Stomach (tissue), 9 donors: Measurements from ENCODE around the gene PARP11. TPM values are rescaled to one million over a fixed set of nuclear protein-coding genes. Genes with fewer than 3 reads are reported as not detected.

Source experiments
- DNase-seq, 2 donors: peaks; one replicate each; pipeline versions ENCODE4 v3.0.0 to v3.0.0-alpha.2; 2013 to 2019
- H3K27ac ChIP-seq, 5 donors: fragments of 200-600 bp in 4 of 5; sonication (generic) in 4 of 5; one replicate each; pipeline ENCODE4 v1.5.1; 2013 to 2019; ENCODE audit warnings: mild to moderate bottlenecking in 1 of 5, moderate library complexity in 1 of 5
- H3K27me3 ChIP-seq, 3 donors: fragments of 200-600 bp; sonication (generic); one replicate each; pipeline ENCODE4 v1.5.1; 2017 to 2019; ENCODE audit warnings: mixed run types in 1 of 3
- H3K36me3 ChIP-seq, 4 donors: fragments of 200-600 bp; sonication (generic); 1 replicate in 3 of 4; 2 replicates in 1 of 4; pipeline ENCODE4 v1.5.1; 2016 to 2019
- H3K4me1 ChIP-seq, 4 donors: fragments of 200-600 bp; sonication (generic); one replicate each; pipeline ENCODE4 v1.5.1; 2016 to 2019
- H3K4me3 ChIP-seq, 4 donors: fragments of 200-600 bp; sonication (generic) in 3 of 4; one replicate each; pipeline ENCODE4 v1.5.1; 2016 to 2019; ENCODE audit warnings: mild to moderate bottlenecking in 1 of 4
- H3K9me3 ChIP-seq, 4 donors: fragments of 200-600 bp; sonication (generic); one replicate each; pipeline ENCODE4 v1.5.1; 2016 to 2019
- EP300 ChIP-seq: sonication (generic); formaldehyde crosslinking; IDR thresholded peaks from one replicate; pipeline ENCODE4 v1.6.1; 2017; ENCODE audit warnings: antibody characterized with exemption
- POLR2A ChIP-seq, 4 donors: fragments of 450-650 bp; IDR thresholded peaks; one replicate each; pipeline ENCODE4 v1.6.1; 2016; ENCODE audit warnings: antibody characterized with exemption in 4 of 4, control low read depth in 2 of 4, mild to moderate bottlenecking in 1 of 4, moderate library complexity in 1 of 4
- POLR2AphosphoS5 ChIP-seq, 3 donors: sonication (generic); formaldehyde crosslinking; IDR thresholded peaks; one replicate each; pipeline ENCODE4 v1.6.1; 2016; ENCODE audit warnings: antibody characterized with exemption in 3 of 3
- WGBS, 5 donors: extraction: QIAGEN DNeasy Blood & Tissue Kit in 3 of 5; methylation state at CpG; one replicate each; pipeline versions ENCODE4 v1.1.5 to v1.1.7; 2013 to 2018; 5-methylcytosine and 5-hydroxymethylcytosine counted together
- intact Hi-C: fragments of 100-400 bp; cut with DNase I; formaldehyde crosslinking; loops from one replicate; pipeline ENCODE4 v1.15.1; 2023; ENCODE audit warnings: low total_unique reads
- polyA plus RNA-seq, 3 donors: library from polyadenylated mRNA; stranded (reverse); fragments of 200-250 nt; gene quantifications; one replicate each; pipeline ENCODE4 v1.2.3, GENCODE V29; 2013
- total RNA-seq, 5 donors: library from RNA; depleted of rRNA; stranded (reverse); fragments of >200 nt; gene quantifications; one replicate each; pipeline versions ENCODE4 v1.1.0 to v1.2.3, GENCODE V29; 2014 to 2016
- TF ChIP-seq, protein P1 (sequence below), 7 experiments: fragments of 450-650 bp in 4 of 7; fragments of 200-600 bp in 3 of 7; sonication (generic) in 3 of 7; IDR thresholded peaks; one replicate each; pipeline ENCODE4 v1.5.1; 2016 to 2019; ENCODE audit warnings: antibody characterized with exemption in 7 of 7, control low read depth in 2 of 7, mild to moderate bottlenecking in 1 of 7
- donor health status: healthy with polysubstance abuse.
- donor health status: Bipolar disorder and iron deficiency.
- donor health status: healthy.

The PARP11 gene
- total and polyA plus RNA-seq, 8 donors, result 1.4 to 8.1 (median 3.7) TPM

- Histone ChIP-seq H3K9me3 (no peaks in the 10 kb centered on the region), H3K4me3 (no peak overlapping the region), H3K36me3 (no peaks in the 10 kb centered on the region), H3K27me3 (peaks cover 0 to 69% (median 17%) of the 10 kb centered on the region in 3 donors), H3K27ac (no peak overlapping the region), H3K4me1 (no peaks in the 10 kb centered on the region)
- intact Hi-C loops, result no loop called here
- TF ChIP-seq, protein P1, sequence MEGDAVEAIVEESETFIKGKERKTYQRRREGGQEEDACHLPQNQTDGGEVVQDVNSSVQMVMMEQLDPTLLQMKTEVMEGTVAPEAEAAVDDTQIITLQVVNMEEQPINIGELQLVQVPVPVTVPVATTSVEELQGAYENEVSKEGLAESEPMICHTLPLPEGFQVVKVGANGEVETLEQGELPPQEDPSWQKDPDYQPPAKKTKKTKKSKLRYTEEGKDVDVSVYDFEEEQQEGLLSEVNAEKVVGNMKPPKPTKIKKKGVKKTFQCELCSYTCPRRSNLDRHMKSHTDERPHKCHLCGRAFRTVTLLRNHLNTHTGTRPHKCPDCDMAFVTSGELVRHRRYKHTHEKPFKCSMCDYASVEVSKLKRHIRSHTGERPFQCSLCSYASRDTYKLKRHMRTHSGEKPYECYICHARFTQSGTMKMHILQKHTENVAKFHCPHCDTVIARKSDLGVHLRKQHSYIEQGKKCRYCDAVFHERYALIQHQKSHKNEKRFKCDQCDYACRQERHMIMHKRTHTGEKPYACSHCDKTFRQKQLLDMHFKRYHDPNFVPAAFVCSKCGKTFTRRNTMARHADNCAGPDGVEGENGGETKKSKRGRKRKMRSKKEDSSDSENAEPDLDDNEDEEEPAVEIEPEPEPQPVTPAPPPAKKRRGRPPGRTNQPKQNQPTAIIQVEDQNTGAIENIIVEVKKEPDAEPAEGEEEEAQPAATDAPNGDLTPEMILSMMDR (IDR thresholded peaks at IDR 0.05), result no peak
- no peak for TF ChIP-seq POLR2A (IDR thresholded peaks at IDR 0.05)
- TF ChIP-seq EP300, result no peak
- no peak for TF ChIP-seq POLR2AphosphoS5 (IDR thresholded peaks at IDR 0.05)
- no peak for DNase-seq
- WGBS, 5 donors, result 23 to 33% (median 30%) methylated on average over 22 of the region's 22 CpGs
Observed at GRCh38 chr12:3920351-3921150, 47.4 kb upstream of the PARP11 start.

- Histone ChIP-seq H3K36me3 (no peaks in the 10 kb centered on the region), H3K27me3 (peaks cover 0 to 4% (median 0%) of the 10 kb centered on the region in 3 donors), H3K9me3 (peaks cover 0 to 13% (median 4%) of the 10 kb centered on the region in 4 donors), H3K4me3 (no peak overlapping the region), H3K27ac (no peak overlapping the region), H3K4me1 (no peaks in the 10 kb centered on the region)
- no peak for TF ChIP-seq POLR2AphosphoS5 (IDR thresholded peaks at IDR 0.05)
- TF ChIP-seq EP300, result no peak
- TF ChIP-seq, protein P1 (IDR thresholded peaks at IDR 0.05), result no peak
- TF ChIP-seq POLR2A (IDR thresholded peaks at IDR 0.05), result no peak
- WGBS, 5 donors, result 56 to 69% (median 62%) methylated on average over 5 of the region's 5 CpGs
- intact Hi-C loops, result no loop called here
- no peak for DNase-seq
Observed at GRCh38 chr12:3913278-3913677, 40.1 kb upstream of the PARP11 start.

- H3K4me1 ChIP-seq, result no peaks in the 10 kb centered on the region
- H3K9me3 ChIP-seq, result peaks cover 0 to 13% (median 4%) of the 10 kb centered on the region in 4 donors
- no peaks in the 10 kb centered on the region for H3K36me3 ChIP-seq
- intact Hi-C loops, result no loop called here
- H3K4me3 ChIP-seq, result no peak overlapping the region
- no peak overlapping the region for H3K27ac ChIP-seq
- peaks cover 0 to 6% (median 0%) of the 10 kb centered on the region in 3 donors for H3K27me3 ChIP-seq
- TF ChIP-seq POLR2A (IDR thresholded peaks at IDR 0.05) (no peak), EP300 (no peak), POLR2AphosphoS5 (IDR thresholded peaks at IDR 0.05) (no peak)
- TF ChIP-seq, protein P1 (IDR thresholded peaks at IDR 0.05), result no peak
- no peak for DNase-seq
- 77 to 92% (median 86%) methylated on average over 3 of the region's 3 CpGs for WGBS, 5 donors
Observed at GRCh38 chr12:3912863-3913262, 39.7 kb upstream of the PARP11 start.

GRCh38 chr12:3911409-3911808, 38.2 kb upstream of the PARP11 start:
- intact Hi-C loops, result no loop called here
- Histone ChIP-seq H3K36me3 (no peaks in the 10 kb centered on the region), H3K27ac (no peak overlapping the region), H3K4me3 (no peak overlapping the region), H3K9me3 (peaks cover 0 to 13% (median 4%) of the 10 kb centered on the region in 4 donors), H3K27me3 (peaks cover 0 to 8% (median 0%) of the 10 kb centered on the region in 3 donors), H3K4me1 (no peaks in the 10 kb centered on the region)
- TF ChIP-seq POLR2AphosphoS5 (IDR thresholded peaks at IDR 0.05) (no peak), EP300 (no peak), POLR2A (IDR thresholded peaks at IDR 0.05) (no peak)
- TF ChIP-seq, protein P1 (IDR thresholded peaks at IDR 0.05), result no peak
- 80 to 100% (median 92%) methylated on average over 1 of the region's 1 CpG for WGBS, 5 donors
- DNase-seq, result no peak
